Head of caudate nucleus (tissue), 42 donors: ENCODE measurements around the gene SP2.
A peak's percentile ranks its signal among the peaks of the same experiment; 100 is the strongest.

Experiments used
- DNase-seq, 42 donors: peaks; one replicate each; pipeline versions ENCODE4 v3.0.0 to v3.0.0-alpha.2; 2020 to 2021; ENCODE audit warnings: mixed read lengths in 7 of 42
- intact Hi-C: fragments of 100-400 bp; cut with DNase I; formaldehyde crosslinking; loops from one replicate; pipeline ENCODE4 v1.15.0; 2022

SP2 gene

DNA sequence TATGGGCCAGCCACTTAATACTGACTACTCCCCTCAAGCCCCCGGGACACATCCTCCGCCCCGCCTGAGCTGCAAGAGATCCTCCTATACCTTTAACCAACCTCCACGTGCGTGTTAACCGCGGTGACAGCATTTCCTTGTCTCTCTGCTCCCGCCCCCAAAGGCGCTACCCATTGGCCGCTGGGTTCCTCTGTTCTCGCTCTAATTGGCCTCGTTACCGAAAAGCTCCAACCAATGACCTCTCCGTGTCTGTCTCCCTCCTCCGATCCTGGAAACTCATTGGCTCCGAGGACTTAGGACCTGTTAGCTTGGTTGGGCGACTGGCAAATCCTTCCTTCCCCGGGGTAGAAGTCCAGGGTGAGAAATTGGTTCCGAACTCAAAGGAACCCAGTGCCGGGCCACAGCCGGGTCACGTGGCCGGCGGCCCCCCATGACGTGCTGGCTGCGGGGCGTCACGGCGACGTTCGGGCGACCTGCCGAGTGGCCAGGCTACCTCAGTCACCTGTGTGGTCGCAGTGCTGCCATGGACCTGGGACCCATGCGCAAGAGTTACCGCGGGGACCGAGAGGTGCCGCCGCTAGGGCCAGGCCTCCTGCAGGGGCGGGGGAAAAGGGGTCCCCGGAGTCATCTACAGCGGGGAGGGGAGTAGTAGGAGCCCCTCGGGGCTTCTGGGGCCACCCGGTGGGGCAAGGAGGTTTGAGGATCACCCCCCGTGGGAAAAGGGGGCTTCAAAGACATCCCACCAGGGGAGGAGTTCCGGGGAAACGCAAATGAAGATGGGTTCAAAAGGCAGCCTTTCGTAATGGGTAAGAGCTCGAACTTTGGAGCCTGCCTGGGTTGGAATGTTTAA lies 45.4 kb downstream of the SP2 start, which contains the start of gene PNPO:
Gene PNPO (plus strand): TSS at position 326 of the 850 bp plus-strand sequence. CDS start 105 bp downstream, at position 431.
- intact Hi-C loops = no loop called here
- peak; percentile 89 to 99 (median 96) for DNase-seq

DNA sequence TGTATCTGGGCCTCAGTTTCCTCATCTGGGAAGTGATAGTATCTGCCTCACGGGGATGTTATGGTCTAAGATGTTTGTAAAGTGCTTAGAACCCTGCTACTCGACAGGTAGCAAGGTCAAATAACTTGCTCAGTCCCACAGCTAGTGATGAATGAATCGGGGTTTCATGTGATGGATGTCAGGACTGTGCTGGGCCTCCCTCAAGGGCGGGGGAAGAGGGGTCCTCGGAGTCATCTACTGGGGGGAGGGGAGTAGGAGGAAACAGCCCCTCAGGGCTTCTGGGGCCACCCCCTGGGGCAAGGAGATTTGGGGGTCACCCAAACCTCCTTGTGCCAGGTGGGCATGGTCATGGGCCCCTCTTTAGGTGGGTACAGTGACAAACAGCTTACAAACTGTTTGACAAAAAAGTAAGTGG lies 46.1 kb downstream of the SP2 start:
- intact Hi-C loops = no loop called here
- DNase-seq = no peak

DNA sequence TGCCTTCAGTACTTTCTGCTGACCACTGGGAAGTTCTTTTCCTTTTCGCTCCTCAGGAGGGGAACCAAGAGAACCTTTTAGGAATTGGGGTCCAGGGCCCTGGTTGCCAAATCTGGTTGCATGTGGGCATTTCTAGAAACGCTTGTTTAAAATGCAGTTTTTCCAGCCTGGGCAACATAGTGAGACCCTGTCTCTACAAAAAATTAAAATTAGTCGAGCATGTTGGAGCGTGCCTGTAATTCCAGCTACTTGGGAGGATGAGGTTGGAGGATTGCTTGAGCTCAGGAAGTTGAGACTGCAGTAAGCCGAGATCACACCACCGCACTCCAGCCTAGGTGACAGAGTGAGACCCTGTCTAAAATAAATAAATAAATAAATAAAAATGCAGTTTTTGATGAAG lies 46.5 kb downstream of the SP2 start:
- no peak for DNase-seq
- intact Hi-C loops = no loop called here

DNA sequence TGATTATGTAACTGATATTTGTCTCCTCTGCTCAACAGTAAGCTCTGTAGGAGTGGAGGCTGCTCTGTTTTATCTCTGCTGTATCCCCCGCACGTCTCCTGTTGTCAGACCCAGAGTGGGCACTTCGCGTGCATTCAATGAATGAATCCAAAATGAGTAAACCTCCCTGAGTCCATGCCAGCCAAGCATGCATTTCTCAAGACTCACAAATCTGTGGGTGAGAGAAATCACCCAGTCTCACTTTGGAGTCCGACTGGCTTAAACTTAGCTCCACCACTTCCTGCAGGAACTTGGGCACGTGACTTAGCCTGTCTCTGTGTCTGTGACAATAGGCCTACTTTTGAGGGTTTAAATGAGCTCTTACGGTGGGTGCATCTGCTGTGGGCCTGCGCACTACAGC lies 49.0 kb downstream of the SP2 start:
- intact Hi-C loops = no loop called here
- peak in 11 of 42 donors; percentile 11 to 54 (median 33) for DNase-seq

DNA sequence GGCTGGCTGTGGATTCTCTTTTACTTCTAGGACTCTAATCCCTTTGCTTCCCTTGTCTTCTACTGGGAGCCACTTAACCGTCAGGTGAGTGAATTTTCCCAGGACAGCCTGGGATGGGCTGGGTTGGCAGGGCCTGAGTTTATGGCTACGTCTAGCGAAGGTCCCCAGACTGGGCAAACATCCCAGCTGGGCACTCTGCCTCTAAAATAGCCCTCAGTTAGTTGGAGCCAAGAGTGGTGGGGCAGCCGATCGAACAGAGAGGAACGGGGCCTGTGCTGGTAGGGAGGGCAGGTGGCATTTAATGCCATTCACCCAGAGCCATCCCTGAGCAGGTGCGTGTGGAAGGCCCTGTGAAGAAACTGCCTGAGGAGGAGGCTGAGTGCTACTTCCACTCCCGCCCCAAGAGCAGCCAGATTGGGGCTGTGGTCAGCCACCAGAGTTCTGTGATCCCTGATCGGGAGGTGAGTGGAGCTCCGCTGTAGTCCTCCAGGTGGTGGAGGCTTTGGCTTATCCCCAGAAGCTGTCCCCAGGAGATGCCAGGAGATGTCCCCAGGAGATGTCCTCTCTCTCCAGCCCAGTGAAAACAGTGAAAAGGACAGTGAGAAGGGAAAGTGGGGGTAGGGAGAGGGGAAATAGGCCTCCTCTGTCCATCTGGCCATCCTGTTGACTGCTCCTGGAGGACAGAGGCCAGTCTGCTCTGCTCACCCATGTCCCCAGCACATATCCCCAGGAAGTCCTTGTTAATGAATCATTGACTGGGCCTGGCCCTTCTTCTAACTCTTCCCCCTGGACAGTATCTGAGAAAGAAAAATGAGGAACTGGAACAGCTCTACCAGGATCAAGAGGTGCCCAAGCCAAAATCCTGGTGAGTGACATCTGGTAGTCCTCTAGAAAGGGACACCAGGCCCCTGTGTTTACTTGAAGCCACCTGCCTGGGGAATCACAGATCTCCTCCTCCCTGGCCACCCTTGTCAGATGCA lies 49.8 kb downstream of the SP2 start:
- intact Hi-C loops = no loop called here
- DNase-seq = peak in 11 of 42 donors; percentile 17 to 41 (median 32)

DNA sequence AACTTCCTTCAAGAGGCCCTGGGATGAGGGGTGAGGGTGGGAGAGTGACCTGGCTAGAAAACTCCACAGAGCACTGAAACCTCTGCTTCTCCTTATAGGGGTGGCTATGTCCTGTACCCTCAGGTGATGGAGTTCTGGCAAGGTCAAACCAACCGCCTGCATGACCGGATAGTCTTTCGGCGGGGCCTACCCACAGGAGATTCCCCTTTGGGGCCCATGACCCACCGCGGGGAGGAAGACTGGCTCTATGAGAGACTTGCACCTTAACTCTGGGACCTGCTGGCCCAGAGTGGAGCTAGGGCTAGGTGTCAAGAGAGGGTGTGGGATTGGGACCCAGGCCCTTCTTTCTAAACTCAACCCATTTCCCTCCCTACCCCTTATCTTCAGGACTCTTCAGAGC lies 50.5 kb downstream of the SP2 start:
- intact Hi-C loops = no loop called here
- DNase-seq = no peak

DNA sequence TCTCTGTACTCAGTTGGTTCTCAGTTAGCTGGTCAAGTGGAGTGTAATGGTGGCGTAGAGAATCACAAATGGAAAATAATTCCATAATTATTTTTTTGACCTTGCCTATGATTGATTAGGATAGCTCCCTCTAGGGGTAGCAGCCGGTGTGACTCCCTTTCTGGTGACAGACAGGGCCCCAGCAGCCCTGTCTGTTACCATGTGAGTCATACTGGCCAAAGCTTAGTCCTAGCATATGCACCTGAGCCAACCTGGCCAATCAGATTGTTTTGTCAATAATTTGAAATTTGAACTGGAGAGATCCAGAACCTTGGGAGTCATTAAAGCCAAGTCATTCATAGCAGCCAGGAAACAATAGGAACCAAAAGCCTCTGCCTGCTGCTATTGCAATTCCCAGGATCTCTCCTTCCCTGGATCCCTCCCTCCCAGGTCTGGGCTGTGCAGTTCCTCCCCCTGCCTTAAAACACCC lies 50.9 kb downstream of the SP2 start:
- peak; percentile 39 to 88 (median 72) for DNase-seq
- intact Hi-C loops = no loop called here

DNA sequence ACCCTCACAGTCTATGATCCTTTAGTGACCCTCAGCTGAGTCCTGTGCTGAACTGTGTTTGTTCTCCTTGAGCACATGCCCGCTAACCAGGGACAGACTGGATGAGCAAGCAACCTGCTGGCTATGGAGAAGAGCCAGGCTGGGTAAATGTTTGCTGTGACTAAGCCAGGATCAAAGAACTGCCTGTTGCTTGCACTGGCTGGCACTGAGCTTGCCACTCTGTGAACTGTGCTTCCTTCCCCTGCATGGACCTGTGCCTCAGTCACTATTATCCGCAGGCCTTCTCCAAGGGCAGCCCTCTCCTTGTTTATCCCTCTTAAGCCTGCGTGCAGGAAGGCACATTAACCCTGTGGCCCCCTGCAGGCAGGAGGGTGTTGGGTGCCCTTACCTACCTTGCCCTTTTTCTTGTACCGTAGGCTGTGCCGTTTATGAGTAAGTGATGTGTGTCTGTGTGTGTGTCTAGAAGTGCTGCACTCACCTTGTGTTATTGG lies 52.7 kb downstream of the SP2 start:
- intact Hi-C loops = loop anchor here (2.0 kb wide), 1 partner anchor 68 kb away; no protein-coding TSS in a partner anchor
- no peak for DNase-seq

DNA sequence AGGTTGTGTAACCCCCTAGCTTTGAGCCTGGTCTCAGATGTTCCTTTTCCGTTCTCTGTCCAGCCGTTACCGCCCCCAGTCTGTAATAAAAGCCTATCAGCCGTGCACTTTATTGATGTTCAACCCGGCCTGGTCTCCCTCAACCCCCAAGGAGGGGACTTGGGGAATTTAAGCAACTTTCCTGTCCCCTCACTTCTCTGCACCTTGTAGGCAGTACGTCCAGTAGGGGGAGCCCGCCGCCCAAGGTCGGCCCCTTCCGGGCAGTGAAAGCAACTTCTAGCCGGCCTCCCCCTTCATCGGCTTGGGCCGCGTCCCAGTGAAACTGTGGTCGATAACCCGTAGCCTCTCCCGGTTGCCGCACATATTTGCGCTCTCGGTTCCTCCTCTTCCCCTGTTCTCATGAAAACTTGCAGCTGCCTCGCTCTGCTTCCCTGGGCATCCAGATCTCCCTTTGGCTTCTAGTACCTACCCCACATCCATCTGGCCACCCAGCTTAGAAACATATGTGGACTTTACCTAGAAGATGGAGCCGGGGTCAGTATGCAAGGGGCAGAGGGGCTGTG lies 53.2 kb downstream of the SP2 start:
- DNase-seq = peak; percentile 75 to 95 (median 88)
- intact Hi-C loops = loop anchor here (2.0 kb wide), 1 partner anchor 68 kb away; no protein-coding TSS in a partner anchor

DNA sequence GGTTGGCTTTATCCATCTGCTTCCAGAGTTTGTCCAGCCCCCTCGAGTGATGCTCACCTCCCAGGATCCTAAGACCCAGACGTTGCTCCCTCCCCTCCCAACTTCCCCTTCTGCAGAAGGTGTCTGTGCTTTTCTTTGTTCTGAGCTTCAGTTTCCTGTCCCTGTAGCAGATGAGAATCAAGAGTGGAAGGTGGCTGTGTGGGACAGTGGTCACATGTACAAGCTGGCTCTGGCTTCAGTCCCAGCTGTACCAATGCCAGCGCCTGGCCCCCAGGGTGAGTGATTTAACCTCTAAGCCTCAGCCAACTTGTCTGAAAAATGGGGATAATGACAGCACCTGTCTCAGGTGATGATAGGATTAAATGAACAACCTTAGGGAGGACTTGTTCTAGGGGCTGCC lies 53.9 kb downstream of the SP2 start:
- intact Hi-C loops = loop anchor here (2.0 kb wide), 1 partner anchor 67 kb away; no protein-coding TSS in a partner anchor

DNA sequence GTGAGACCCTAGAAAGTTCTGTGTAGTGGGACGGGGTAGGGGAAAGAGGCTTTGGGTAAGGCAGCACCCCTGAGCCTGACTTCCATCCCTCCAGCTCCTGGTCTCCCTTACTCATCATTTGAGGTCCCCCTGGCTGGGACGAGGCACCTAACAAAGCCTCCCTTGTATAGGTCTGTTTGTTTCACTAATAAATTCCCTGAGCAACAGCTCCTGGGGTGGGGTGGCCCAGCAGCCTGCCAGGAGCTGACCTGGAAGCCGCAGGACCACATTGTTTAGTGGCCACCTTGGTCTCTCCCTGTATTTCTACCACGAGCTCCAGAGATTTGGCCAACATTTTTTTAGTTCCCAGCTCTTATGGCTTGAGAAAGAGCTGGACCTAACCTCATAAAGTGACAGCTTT lies 54.4 kb downstream of the SP2 start:
- intact Hi-C loops = no loop called here
- DNase-seq = no peak

More for the DNA sequence above, 53.9 kb downstream of the SP2 start:
- DNase-seq = no peak

DNA sequence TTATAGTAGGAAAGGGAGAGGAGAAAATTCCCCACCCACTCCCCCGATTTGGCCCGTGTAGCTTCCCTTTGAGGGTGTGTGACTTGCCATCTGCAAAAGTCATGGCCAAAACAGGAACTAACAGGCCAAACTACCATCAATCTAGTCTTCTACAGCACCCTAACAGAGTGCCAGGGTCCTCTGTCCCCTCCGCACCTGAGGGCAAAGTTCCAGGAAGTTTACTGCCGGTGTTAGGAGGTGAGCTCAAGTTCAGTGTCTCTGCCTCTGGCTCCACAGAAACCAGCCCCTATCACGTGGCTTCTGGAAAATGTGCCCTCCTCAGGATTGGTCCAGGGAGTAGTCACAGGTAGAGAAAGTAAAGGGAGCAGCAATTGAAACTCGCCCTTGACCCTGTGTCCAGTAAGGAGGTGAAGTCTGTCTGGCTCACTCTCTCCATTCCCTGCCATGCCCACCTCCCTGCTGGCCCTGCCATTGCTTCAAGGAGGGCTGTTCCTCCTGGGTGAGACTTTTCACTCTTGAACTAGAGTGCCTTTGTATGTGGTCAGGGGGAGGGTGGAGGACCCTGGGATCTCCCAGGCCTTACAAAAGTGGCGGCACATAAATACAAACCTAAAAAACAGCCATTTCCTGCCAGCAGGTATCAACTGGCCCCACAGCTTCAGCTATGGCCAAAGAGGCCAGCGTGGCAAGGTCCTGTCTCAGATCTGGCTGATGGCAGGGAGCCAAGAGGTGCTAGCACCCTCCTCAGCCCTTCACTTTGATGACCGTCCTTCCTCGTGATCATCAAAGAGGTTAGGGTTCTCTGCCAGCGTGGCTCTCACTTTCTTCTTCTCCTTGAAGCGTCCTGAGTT lies 56.4 kb downstream of the SP2 start:
- intact Hi-C loops = no loop called here
- DNase-seq = no peak

DNA sequence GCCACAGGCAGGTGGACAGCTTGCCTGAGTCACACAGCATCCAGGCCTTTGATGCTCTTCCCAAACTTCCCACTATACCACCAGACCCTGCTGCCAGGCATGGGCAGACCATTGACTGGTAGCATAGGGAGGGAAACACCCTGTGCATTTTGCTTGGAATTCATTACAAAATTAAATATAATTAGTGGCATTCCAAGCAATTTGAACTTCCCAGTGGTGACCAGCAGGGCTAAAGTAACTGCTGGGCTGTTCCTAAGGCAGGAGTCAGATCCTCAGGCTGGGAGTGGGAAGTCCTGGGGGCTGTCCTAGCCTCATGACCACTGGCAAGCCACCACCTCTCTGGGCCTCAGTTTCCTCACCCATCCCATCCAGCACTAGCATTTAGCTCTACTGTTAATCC lies 57.9 kb downstream of the SP2 start:
- no peak for DNase-seq
- intact Hi-C loops = no loop called here

DNA sequence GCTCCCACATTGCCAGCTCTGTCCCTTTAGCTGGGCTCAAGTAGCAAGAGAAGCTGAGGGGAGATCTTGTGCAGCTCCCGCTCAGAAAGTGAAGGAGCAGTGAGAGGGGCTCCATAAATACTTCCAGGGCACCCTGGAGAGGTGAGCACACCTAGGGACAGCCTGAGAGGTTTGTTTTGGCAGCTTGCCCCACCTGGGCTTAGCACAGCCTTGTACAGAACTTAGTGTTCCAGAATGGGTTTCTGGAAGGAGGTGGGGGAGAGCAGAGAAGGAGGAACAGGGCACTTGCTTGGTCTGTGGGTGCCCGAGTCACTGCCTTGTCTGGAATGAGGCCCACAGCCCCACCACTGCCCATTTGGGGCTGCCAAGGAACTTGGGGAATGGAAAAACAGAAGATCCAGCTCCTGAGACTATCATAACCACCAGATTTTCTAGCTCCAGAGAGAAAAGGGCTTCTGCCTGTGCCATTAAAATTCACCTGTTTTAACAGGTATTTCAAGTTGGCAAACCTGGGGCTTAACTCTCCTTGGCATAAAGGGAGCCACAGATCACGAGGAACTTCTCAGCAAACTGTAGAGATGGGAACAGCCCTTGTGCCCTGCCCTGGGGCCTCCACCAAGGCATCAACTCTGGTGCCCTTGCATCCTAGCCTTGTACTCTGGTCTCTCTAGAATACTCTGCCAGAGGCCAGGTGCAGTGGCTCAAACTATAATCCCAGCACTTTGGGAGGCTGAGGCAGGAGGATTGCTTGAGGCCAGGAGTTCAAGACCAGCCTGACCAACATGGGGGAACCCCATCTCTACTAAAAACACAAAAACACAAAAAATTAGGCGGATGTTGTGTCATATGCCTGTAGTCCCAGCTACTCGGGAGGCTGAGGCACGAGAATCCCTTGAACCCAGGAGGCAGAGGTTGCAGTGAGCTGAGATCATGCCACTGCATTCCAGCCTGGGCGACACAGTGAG lies 59.7 kb downstream of the SP2 start:
- intact Hi-C loops = no loop called here
- DNase-seq = no peak

DNA sequence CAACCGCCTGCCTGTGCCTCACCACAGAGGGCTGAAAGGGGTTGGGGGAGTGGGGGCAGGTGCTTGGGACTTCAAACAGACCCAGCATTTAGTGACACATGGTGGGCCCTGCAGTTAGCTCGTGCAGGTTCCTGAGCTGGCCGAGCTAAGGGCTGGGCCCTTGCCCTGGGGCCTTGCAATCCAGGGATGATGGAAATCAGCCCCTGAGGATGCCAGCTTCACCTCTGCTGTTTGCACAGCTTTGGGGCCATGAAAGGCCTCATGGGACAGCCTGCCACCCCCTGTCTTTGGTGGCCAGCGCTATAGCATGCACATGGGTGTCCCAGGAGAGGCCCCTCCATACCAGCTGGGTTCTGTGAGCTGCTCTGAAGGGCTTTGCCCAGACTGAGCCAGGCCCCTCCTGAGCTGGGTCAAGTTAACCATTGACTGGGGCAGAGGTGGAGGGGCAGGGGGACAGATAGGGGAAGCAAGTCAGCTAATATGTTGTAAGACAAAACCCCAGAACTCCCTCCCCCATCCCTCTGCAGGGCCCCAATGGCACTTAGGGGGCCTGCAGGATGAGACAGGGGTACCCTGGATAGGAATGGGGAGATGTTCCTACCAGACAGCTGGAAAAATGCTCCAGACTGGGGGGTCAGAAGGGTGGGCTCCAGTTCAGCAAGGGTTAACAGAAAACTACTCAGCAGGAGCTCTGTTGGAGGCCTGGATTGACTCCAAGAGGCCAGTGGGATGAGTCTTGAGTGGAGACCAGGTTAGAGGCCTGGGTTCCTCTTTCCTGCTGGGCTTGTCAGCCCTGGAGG lies 61.0 kb downstream of the SP2 start:
- DNase-seq = no peak
- intact Hi-C loops = no loop called here
